ENCODE data around the gene MICAL3. TPM values are rescaled to one million over a fixed set of nuclear protein-coding genes. Genes with fewer than 3 reads are reported as not detected.

MICAL3 gene
- total RNA-seq, 1 donor from 2014 or later: 47.5 TPM

- no peak for DNase-seq (ENCODE audit: low read depth)
- no peak overlapping the region for H3K4me3 ChIP-seq (ENCODE audit: low read depth, low read length)
- TF ChIP-seq, protein P1, sequence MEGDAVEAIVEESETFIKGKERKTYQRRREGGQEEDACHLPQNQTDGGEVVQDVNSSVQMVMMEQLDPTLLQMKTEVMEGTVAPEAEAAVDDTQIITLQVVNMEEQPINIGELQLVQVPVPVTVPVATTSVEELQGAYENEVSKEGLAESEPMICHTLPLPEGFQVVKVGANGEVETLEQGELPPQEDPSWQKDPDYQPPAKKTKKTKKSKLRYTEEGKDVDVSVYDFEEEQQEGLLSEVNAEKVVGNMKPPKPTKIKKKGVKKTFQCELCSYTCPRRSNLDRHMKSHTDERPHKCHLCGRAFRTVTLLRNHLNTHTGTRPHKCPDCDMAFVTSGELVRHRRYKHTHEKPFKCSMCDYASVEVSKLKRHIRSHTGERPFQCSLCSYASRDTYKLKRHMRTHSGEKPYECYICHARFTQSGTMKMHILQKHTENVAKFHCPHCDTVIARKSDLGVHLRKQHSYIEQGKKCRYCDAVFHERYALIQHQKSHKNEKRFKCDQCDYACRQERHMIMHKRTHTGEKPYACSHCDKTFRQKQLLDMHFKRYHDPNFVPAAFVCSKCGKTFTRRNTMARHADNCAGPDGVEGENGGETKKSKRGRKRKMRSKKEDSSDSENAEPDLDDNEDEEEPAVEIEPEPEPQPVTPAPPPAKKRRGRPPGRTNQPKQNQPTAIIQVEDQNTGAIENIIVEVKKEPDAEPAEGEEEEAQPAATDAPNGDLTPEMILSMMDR (conservative IDR thresholded peaks at IDR 0.05; ENCODE audit: low read depth, low read length): no peak
Observed at GRCh38 chr22:17871726-17872458, 152.5 kb downstream of the MICAL3 start.

DNA sequence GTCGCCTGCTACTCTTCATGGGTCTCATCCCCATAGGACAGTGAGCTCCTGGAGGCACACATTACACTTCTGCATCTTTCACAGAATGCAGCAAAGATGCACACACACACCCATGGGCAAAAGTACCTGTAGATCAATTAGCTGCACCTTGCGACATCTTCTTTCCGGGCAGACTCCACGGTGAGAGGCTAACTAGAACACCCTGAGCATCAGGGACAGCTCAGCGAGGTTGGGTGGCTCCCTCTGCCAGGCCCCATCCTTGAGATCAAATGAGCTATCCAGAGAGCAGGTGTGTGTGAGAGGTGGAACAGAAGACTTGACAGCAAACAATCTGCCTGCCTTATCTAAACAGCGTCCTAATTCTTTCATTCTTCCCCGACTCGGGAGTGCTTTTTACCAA, 154.0 kb downstream of the MICAL3 start:
- TF ChIP-seq, protein P1 (conservative IDR thresholded peaks at IDR 0.05; ENCODE audit: low read depth, low read length): no peak
- DNase-seq (ENCODE audit: low read depth): no peak
- H3K4me3 ChIP-seq (ENCODE audit: low read depth, low read length): no peak overlapping the region

DNA sequence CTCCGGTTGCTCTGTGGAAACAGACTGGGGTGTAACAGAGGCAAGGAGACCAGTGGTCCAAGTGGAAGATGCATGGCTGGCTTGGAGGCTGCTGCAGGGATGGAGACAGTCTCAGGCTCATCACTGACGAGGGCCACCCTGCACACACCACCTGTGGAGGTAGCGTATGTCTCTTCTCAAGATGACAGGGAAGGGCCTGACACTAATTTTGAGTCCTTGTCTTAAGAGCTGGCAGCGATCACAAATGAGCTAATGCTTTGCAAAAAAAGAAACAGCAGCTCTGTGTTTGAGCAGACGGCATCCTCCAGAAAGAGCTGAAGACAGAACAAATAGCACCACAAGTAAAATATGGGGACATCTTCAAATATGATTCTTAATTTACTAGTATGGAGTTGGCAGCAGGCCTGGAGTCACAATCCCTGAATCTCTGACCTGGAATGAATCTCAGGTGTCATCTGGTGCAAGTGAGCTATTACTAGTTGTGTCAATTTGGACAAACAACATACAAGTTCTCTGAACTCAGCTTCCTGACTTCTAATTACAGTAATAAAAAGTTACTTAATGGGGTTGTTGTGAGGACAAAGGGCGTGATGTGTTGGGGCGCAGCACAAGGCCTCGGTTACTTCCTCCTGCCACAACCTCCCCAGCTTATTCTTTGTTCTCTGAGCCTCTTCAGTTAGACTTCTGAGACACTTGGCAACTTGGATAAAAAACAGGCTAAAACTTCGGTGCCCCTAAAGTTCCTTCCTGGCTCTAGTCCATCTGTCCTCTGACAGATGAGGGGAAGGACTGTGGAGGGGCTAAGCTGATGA, 154.9 kb downstream of the MICAL3 start:
- TF ChIP-seq, protein P1 (conservative IDR thresholded peaks at IDR 0.05; ENCODE audit: low read depth, low read length): no peak
- H3K4me3 ChIP-seq (ENCODE audit: low read depth, low read length): no peak overlapping the region
- DNase-seq (ENCODE audit: low read depth): no peak

DNA sequence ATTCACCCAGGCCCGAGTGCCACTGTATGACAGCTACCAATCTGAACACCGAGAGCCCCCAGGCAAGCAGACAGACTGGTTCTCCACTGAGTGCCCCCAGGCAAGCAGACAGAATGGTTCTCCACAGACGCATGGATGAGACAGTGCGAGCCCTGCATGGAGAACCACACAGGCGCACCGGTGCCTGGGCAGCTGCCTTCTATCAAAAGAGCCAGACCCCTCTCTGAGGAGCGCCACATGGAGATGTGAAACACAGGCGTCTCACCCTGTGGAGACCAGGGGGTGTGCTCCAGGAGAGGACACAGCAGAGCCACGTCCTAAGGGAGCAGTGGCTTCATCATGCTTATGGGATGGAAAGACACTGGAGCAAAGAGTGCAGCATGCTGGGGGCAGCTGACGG, 155.6 kb downstream of the MICAL3 start:
- H3K4me3 ChIP-seq (ENCODE audit: low read depth, low read length): no peak overlapping the region
- no peak for DNase-seq (ENCODE audit: low read depth)
- TF ChIP-seq, protein P1 (conservative IDR thresholded peaks at IDR 0.05; ENCODE audit: low read depth, low read length): no peak

DNA sequence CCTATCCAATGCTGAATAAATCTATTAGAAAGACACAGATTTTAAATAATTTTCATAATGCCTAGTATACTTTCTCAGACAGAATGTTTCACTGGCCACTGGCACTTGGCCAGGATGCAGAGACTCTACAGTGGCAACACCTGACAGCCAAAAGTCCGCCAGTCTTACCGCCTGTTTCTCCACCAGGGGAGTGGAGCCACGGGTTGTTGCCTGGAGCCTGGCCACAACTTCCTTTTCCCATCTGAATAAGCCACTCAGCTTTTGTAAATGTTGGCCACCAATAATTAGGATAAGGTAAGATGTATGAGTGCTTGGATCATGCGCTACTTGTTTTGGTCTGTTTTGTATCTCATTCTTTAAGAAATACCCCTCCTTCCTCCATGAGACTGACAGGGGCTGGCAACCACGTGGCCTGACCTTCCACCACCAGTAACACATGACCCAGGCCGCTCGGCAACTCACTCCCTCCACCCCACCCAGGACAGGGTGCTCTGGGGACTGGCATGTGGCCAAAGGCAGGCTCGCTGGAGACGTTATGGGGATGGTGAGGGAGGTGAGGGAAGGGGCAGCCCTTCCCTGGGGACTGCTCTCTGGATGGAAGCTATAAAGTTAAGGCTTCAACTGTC, 157.1 kb downstream of the MICAL3 start:
- TF ChIP-seq, protein P1 (conservative IDR thresholded peaks at IDR 0.05; ENCODE audit: low read depth, low read length): no peak
- no peak for DNase-seq (ENCODE audit: low read depth)
- H3K4me3 ChIP-seq (ENCODE audit: low read depth, low read length): no peak overlapping the region

DNA sequence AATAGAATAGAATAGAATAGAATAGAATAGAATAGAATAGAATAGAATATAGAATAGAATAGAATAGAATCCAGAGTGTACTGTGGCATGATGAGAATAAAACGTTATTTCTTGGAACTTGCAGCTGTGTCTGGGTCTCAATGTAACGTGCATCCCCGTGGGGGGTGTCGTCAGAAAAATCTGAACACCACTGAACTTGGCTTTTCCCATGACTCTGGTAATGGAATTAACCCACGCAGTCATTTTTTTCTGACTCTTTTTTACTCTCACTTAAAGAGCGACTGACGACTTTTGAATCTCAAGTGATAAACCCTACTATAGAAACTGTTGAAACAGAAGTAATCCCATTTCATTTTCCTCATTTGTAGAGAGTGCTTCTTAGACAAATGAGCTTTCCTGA, 157.7 kb downstream of the MICAL3 start:
- no peak overlapping the region for H3K4me3 ChIP-seq (ENCODE audit: low read depth, low read length)
- TF ChIP-seq, protein P1 (conservative IDR thresholded peaks at IDR 0.05; ENCODE audit: low read depth, low read length): no peak
- no peak for DNase-seq (ENCODE audit: low read depth)
